IPS-NIHi7 (cell line): ENCODE data around the gene RELA.
"Not testable (repeated sequence)": the region's sequence is repeated elsewhere in the genome, so short reads cannot be mapped to it uniquely, and the experiment has no call there.

Experiments
- DNase-seq: peaks from one replicate; pipeline ENCODE4 v3.0.0; 2012; ENCODE audit warnings: mixed read lengths; ENCODE audit errors: extremely low spot score

The RELA gene

GRCh38 chr11:65672180-65672860 is 9.6 kb upstream of the RELA start:
- DNase-seq = no peak

- peak; percentile 49 for DNase-seq
These were observed 1.0 kb upstream of the RELA start for GRCh38 chr11:65663639-65664200.

DNA sequence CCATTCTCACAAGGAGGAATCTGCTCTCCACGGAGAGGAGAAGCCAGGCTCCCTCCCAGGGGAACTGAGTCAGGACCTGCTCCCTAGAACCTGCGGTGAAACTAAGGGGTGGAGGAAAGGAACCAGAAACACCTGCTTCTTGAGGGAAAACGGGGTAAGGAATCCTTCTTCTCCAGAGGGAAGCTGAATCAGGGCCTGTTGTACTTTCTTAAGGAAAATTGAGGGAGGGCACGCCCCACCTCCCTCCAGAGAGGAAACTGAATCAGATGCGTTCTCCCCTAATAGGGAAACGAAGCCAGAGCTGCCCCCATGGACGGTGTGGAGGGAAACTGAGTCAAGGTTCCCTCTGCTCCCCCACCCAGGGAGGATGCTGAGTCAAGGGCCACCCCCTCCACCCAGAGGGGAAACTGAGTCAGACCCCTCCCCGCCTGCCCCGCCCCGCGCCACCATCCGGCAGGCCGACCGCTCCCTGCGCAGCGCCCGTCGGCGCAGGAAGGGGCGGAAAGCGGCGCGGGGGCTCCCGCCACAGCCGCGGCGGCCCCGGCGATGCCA is 393 bp downstream of the RELA start:
- no peak for DNase-seq

GRCh38 chr11:65661599-65662246 is 993 bp downstream of the RELA start:
- DNase-seq = no peak

DNA sequence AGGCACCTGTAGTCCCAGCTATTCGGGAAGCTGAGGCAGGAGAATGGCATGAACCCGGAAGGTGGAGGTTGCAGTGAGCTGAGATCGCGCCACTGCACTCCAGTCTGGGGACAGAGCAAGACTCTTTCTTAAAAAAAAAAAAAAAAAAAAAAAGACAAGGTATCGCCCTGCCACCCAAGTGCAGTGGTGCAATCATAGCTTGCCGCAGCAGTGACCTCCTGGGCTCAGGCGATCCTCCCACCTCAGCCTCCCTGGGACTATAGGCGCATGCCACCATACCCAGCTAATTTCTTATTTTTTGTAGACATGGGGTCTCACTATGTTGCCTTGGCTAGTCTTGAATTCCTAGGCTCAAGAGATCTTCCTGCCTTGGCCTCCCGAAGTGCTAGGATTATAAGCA is 1.8 kb downstream of the RELA start:
- not testable (repeated sequence) for DNase-seq

GRCh38 chr11:65660038-65660437 is 2.7 kb downstream of the RELA start:
- DNase-seq = no peak

DNA sequence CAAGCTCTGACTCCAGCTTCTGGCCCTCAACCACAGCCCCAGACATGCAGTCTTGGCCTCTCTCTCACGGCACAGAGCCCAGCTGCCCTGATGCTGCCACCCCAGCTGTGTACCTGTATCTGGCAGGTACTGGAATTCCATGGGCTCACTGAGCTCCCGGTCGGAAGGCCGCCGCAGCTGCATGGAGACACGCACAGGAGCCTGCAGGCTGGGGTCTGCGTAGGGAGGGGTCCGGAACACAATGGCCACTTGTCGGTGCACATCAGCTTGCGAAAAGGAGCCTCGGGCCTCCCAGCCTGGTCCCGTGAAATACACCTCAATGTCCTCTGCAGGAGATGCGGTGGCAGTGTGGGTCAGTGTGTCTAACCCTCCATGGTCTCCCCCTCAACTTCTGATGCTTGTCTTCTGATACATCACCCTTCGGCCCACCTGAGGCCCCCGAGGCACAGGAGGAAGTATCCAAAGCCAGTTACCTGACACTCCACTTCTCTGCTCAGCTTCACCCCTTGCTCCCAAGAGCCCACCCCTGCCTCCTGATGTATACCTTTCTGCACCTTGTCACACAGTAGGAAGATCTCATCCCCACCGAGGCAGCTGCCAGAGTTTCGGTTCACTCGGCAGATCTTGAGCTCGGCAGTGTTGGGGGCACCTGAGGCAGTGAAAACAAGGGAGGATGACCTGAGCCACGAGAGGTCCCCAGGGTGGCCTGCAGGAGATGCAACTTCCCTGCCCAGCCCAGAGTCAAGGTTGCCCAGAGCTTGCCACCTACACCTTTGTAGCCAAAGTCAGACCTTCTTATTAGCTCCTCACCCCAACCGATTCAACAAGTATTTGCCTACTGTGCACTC is 4.3 kb downstream of the RELA start:
- DNase-seq = no peak

- DNase-seq = no peak
These were observed 5.3 kb downstream of the RELA start for GRCh38 chr11:65657426-65657825.

GRCh38 chr11:65655570-65656332 is 7.0 kb downstream of the RELA start:
- no peak for DNase-seq

GRCh38 chr11:65654375-65655349 is 8.1 kb downstream of the RELA start:
- no peak for DNase-seq

DNA sequence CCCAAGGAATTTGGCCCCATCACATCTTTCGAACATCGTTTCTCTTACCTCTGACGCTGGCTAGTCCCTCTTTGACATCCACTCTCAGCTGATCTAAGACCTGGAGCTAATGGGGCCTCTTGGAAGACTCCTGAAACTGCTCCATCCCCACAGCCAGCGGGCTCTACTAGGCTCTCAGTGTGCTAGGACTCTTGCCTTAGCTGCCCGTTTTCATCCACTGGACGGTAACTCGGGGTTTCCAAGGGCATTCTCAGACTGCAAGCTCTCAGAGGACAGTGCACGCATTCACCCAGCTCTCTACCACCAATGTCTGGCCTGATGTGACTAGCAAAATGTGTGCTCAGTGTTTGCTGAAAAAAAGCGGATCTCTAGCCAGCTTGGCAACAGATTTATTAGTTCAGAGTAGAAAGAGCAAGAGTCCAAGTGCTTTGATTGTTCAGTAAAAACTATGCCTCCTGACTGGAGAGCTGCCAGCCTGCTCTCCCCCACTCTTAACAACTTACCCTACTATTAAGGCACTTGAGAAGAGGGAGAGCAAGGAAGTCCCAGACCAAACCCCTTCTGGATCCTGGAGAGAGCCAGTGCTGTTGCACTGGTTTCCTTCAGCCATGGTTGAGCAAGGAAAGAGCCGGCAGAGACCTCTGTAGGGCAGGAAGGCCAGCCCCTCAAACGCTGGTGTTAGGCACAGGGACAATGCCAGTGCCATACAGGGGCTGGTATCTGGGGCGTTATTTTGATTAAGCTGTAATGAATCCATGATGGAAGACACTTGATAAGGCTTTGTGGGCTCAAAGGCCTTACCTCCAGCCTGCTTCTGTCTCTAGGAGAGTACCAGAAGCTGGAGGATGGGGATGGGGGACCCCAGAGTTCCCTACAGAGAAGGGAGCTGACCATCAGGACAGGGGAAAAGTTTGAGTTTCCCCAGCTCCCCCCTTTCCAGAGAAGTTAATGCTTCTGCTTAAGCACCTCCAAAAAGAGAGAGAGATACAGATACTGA is 9.2 kb downstream of the RELA start:
- DNase-seq = no peak

- peak; percentile 96 for DNase-seq
These were observed 10.0 kb downstream of the RELA start for GRCh38 chr11:65652511-65653228.

- no peak for DNase-seq
These were observed 10.9 kb downstream of the RELA start for GRCh38 chr11:65651589-65652510.

DNA sequence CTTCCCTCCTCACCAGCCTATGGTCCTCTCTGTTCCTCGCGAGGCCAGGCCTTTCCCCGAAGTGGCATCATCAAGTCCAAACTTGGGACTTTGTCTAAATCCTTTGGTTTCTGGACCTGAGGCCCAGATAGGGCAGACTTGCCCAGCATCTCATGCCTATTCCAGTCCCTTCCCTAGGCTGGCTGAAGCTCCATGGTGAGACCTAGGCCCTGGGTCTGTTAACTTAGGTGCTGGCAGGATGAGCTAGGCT is 11.5 kb downstream of the RELA start:
- DNase-seq = no peak

DNA sequence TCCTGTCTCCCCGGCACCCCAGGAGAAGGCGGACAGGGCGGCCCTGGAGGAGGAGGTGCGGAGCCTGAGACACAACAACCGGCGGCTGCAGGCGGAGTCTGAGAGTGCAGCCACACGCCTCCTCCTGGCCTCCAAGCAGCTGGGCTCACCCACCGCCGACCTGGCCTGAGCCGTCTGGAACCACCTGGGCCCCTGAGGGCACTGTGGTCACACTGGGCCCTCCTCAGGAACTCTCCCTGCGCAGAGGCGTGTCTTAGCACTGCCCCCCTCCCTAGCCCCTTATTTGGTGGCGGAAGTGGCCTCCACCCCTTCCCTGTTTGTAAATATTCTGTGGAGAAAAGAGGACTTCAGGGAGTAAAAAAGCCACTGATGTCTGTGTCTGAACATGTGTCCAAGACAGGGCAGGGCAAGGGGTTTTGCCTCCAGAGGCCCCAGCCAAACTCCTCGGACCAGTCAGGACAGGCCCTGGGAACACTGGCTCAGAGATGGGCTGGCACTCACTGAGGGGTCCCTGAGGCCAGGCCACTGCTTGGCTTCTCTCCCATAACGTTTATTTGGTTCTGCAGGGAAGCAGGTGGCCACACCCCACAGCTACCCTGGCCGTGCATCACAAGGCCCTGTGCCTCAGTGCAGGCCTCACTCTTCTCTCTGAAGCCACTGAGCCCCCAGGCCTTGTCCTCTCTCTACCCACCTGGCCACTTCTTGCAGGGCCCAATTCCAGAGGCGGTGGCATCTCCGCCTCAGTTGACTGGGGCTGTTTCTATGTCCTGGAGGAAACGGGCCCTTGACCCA is 12.0 kb downstream of the RELA start:
- no peak for DNase-seq
